Activated T-cell treated with anti-CD3 and anti-CD28 coated beads, Interleukin-2, amount 50 U/mL, for 4 hours (primary cell): Measurements from ENCODE around the gene CD58. TPM values are rescaled to one million over a fixed set of nuclear protein-coding genes. Genes with fewer than 3 reads are reported as not detected.
"Not testable (repeated sequence)": the region's sequence is repeated elsewhere in the genome, so short reads cannot be mapped to it uniquely, and the experiment has no call there.

Experiments used
- ATAC-seq, 2 donors: fragments of 200-7000 bp; cut with Tn5 transposase; one replicate each; pipeline ENCODE4 v1.10.0; 2021
- DNase-seq: peaks from one replicate; pipeline ENCODE4 v3.0.0-alpha.2; 2020
- H3K27me3 Mint-ChIP-seq: one replicate; pipeline ENCODE4 v1.8.0; 2021; ENCODE audit warnings: low read depth, mixed read lengths
- H3K36me3 Mint-ChIP-seq: one replicate; pipeline ENCODE4 v1.8.0; 2022; ENCODE audit warnings: mixed read lengths; ENCODE audit not compliant: insufficient read depth
- H3K4me1 Mint-ChIP-seq: one replicate; pipeline ENCODE4 v1.8.0; 2021; ENCODE audit warnings: low read depth, mixed read lengths
- H3K4me3 Mint-ChIP-seq: one replicate; pipeline ENCODE4 v1.8.0; 2021; ENCODE audit warnings: mild to moderate bottlenecking, moderate library complexity, mixed read lengths
- H3K9me3 Mint-ChIP-seq: one replicate; pipeline ENCODE4 v1.8.0; 2021; ENCODE audit warnings: mixed read lengths
- total RNA-seq, 3 donors: library from RNA; stranded (reverse); gene quantifications; one replicate each; pipeline ENCODE4 v1.2.1, GENCODE V29; 2021

CD58 gene
- total RNA-seq, 3 donors from 2014 or later = 8.6 to 15.0 (median 9.4) TPM

DNA sequence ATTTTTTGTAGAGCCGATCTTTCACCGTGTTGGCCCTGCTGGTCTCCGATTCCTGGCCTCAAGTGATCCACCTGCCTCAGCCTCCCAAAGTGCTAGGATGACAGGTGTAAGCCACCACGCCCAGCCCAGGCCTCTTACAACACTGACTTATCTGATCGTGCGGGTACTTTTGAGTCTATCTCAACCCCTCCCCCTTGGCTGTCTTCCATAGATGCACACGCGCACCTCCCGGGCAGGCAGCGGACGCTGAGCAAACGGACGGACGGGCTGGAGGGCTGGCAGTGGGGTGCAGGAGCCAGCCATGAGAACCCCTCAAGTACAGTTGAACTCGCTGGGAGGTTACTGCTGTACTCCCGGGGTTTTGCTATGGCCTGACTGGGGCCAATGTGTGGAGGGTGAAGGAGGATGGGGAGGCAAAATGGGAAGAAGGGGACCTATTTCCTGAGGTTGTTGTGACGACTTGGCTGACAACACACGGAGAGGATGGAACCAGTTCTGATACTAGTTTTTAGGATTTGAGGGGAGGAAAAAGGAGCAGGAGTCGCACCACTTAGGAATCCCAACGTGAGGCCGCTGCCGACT is 959 bp downstream of the CD58 start:
- Mint-ChIP-seq H3K9me3 (no peaks in the 10 kb centered on the region), H3K4me3 (peak overlapping the region; percentile 91), H3K36me3 (peaks cover 22% of the 10 kb centered on the region), H3K27me3 (no peaks in the 10 kb centered on the region), H3K4me1 (peaks cover 55% of the 10 kb centered on the region)
- DNase-seq = peak; percentile 48
- peak in 1 of 2 donors; percentile 19 for ATAC-seq

GRCh38 chr1:116569381-116569670 is 1.5 kb downstream of the CD58 start:
- no peaks in the 10 kb centered on the region for H3K27me3 Mint-ChIP-seq
- H3K36me3 Mint-ChIP-seq = peaks cover 26% of the 10 kb centered on the region
- H3K4me3 Mint-ChIP-seq = peak overlapping the region; percentile 91
- DNase-seq = no peak
- peaks cover under 1% of the 10 kb centered on the region for H3K9me3 Mint-ChIP-seq
- peaks cover 54% of the 10 kb centered on the region for H3K4me1 Mint-ChIP-seq
- ATAC-seq = no peak

DNA sequence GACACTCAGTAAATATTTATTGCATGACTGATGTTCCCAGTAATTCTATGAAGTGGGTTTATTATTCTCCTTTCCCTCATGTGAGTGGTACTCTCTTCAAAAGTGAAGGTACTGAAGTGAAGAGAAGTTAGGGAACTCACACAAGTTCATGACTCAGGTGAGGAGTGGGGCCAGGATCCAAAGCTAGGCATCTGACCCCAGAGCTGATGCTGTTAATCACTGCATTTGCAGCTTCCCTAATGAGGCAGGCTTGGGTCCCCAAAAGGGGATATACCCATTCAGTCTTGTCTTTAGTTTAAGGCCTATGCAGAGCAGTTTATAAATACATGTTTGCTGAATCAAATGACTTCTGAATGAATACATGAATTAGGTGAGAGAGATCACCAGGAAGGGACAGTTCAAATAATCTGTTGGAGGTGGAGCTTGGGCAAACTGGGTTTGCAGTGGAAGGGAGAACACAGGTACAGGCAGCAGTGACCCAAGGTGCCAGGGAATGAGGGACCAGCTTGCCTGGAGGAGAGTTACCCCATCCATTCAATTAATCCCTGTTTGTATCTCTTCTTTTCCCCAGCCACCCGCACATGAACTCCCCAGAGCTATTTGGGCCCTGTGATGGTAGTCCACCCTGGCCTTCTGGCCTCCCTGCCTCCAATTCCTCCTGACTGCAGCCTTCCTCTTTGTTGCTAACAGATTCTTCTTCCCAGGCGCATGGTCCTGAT is 2.0 kb downstream of the CD58 start:
- H3K4me1 Mint-ChIP-seq = peaks cover 56% of the 10 kb centered on the region
- no peak for DNase-seq

GRCh38 chr1:116567790-116568661 is 2.8 kb downstream of the CD58 start:
- no peaks in the 10 kb centered on the region for H3K27me3 Mint-ChIP-seq
- peaks cover 7% of the 10 kb centered on the region for H3K9me3 Mint-ChIP-seq
- H3K36me3 Mint-ChIP-seq = peaks cover 33% of the 10 kb centered on the region
- peak overlapping the region; percentile 91 for H3K4me3 Mint-ChIP-seq
- DNase-seq (no peak), ATAC-seq (no peak)
- H3K4me1 Mint-ChIP-seq = peaks cover 58% of the 10 kb centered on the region

More for the DNA sequence above, 2.0 kb downstream of the CD58 start:
- H3K4me3 Mint-ChIP-seq = peak overlapping the region; percentile 91
- no peak for ATAC-seq
- H3K36me3 Mint-ChIP-seq = peaks cover 30% of the 10 kb centered on the region
- H3K27me3 Mint-ChIP-seq = no peaks in the 10 kb centered on the region
- H3K9me3 Mint-ChIP-seq = peaks cover 6% of the 10 kb centered on the region

- H3K27me3 Mint-ChIP-seq = no peaks in the 10 kb centered on the region
- no peak overlapping the region for H3K4me3 Mint-ChIP-seq
- peaks cover 14% of the 10 kb centered on the region for H3K9me3 Mint-ChIP-seq
- peaks cover 76% of the 10 kb centered on the region for H3K4me1 Mint-ChIP-seq
- ATAC-seq (no peak), DNase-seq (no peak)
- peaks cover 37% of the 10 kb centered on the region for H3K36me3 Mint-ChIP-seq
Observed at GRCh38 chr1:116565222-116565621, 5.6 kb downstream of the CD58 start.

DNA sequence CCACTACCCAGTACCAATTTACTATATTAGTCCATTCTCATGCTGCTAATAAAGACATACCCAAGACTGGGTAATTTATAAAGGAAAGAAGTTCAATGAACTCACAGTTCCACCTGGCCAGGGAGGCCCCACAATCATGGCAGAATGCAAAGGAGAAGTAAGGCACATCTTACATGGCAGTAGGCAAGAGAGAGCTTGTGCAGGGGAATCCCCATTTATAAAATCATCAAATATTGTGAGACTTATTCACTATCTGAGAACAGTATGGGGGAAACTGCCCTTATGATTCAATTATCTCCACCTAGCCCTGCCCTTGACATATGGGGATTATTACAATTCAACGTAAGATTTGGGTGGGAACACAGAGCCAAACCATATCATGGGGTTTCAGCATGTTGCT is 6.4 kb downstream of the CD58 start:
- H3K27me3 Mint-ChIP-seq = no peaks in the 10 kb centered on the region
- H3K9me3 Mint-ChIP-seq = peaks cover 14% of the 10 kb centered on the region
- DNase-seq (no peak), ATAC-seq (no peak)
- H3K36me3 Mint-ChIP-seq = peaks cover 37% of the 10 kb centered on the region
- no peak overlapping the region for H3K4me3 Mint-ChIP-seq
- peaks cover 74% of the 10 kb centered on the region for H3K4me1 Mint-ChIP-seq

DNA sequence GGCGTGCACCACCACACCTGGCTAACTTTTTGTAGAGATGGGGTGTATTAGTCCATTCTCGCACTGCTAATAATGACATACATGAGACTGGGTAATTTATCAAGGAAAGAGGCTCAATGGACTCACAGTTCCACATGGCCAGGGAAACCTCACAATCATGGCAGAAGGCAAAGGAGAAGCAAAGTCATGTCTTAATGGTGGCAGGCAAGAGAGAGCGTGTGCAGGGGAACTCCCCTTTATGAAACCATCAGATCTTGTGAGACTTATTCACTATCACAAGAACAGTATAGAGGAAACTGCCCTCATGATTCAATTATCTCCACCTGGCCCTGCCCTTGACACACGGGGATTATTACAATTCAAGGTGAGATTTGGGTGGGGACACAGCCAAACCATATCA is 8.4 kb downstream of the CD58 start:
- Mint-ChIP-seq H3K36me3 (peaks cover 27% of the 10 kb centered on the region), H3K4me1 (peaks cover 73% of the 10 kb centered on the region), H3K9me3 (peaks cover 14% of the 10 kb centered on the region)
- ATAC-seq = peak in 1 of 2 donors; percentile 22
- DNase-seq, H3K27me3 Mint-ChIP-seq, H3K4me3 Mint-ChIP-seq: not testable (repeated sequence)

- Mint-ChIP-seq H3K9me3 (peaks cover 14% of the 10 kb centered on the region), H3K4me1 (peaks cover 79% of the 10 kb centered on the region), H3K4me3 (no peak overlapping the region), H3K36me3 (peaks cover 28% of the 10 kb centered on the region), H3K27me3 (no peaks in the 10 kb centered on the region)
- DNase-seq = no peak
- ATAC-seq = no peak
Observed at GRCh38 chr1:116561563-116561962, 9.3 kb downstream of the CD58 start.

DNA sequence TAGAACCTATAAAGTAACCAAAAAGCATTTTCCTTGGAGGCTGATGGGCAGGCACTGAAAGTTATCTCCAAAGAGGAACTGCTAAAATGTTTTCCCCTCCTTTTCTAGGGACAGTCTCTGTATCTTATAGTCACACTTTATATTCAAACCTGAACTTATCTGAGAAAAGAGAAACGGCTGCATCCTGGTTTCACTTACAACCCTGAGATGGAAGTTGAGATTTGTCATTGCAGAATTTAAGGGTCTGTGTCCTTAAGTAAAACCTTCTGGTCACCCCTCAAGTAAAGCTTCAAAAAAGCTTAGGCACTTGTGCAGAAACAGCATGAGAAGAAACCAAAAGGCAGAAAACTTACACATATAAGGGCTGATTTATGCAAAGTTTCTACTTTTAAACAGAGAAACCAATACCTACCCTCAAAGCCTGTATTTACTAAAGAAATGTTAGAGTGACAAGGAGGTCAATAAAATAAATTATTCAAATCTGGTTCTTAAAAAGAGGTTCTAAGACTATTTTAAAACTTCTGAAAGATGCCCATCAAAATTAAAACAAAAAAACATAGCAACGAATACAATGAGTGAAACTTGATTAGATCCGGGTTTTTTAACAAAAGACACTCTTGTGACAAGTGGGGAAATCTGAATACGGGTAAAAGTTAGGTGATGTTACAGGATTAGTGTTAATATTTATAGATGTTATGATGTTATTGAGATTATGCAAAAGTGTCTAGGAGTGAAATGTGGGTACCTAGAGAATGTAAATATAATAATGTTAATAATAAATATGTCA is 9.9 kb downstream of the CD58 start:
- H3K27me3 Mint-ChIP-seq = no peaks in the 10 kb centered on the region
- peaks cover 79% of the 10 kb centered on the region for H3K4me1 Mint-ChIP-seq
- H3K36me3 Mint-ChIP-seq = peaks cover 24% of the 10 kb centered on the region
- H3K4me3 Mint-ChIP-seq = peak overlapping the region; percentile 11
- no peak for DNase-seq
- peaks cover 14% of the 10 kb centered on the region for H3K9me3 Mint-ChIP-seq
- ATAC-seq = no peak

GRCh38 chr1:116559304-116559761 is 11.5 kb downstream of the CD58 start:
- H3K4me1 Mint-ChIP-seq = peaks cover 82% of the 10 kb centered on the region
- no peak overlapping the region for H3K4me3 Mint-ChIP-seq
- peaks cover 17% of the 10 kb centered on the region for H3K36me3 Mint-ChIP-seq
- ATAC-seq = no peak
- peaks cover 13% of the 10 kb centered on the region for H3K9me3 Mint-ChIP-seq
- no peak for DNase-seq
- H3K27me3 Mint-ChIP-seq = no peaks in the 10 kb centered on the region

DNA sequence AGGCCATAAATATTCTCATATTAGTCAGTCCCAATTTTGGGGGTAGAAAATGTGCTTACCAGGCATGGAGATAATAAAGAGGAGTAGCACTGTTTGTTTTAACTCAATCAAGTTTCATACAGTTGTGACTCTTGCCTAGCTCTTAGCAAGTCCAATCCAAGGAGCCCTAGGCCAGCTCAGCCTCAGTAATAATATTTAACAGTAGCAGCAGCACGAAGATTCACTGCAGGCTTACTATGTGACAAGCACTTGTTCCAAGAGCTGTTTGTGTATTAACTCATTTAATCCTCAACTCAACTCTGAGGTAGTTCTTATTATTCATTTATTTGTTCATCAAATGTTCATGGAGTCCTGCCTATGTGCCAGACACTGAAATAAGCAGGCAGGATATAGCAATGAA is 12.3 kb downstream of the CD58 start:
- no peaks in the 10 kb centered on the region for H3K27me3 Mint-ChIP-seq
- peaks cover 14% of the 10 kb centered on the region for H3K36me3 Mint-ChIP-seq
- peaks cover 8% of the 10 kb centered on the region for H3K9me3 Mint-ChIP-seq
- ATAC-seq (no peak), DNase-seq (no peak)
- no peak overlapping the region for H3K4me3 Mint-ChIP-seq
- peaks cover 80% of the 10 kb centered on the region for H3K4me1 Mint-ChIP-seq

DNA sequence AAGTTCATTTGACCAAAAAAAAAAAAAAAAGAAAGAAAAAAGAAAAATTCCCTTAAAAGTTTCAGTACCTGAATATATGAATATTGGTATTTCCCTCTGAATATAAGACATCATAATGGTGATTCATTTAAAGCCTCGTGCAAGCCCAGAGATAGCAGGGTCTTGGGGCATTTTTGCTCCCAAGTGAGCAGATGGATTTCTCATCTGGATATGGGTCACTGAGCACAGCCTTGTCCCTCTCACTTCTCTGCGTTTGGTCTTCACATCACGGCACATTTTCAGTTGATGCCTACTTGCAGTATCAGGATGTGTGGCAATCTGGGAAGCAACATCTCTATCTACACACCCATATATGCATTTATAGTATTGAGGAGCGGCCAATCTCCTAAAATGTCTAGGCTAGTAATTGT is 12.7 kb downstream of the CD58 start:
- Mint-ChIP-seq H3K4me1 (peaks cover 84% of the 10 kb centered on the region), H3K27me3 (no peaks in the 10 kb centered on the region), H3K36me3 (peaks cover 12% of the 10 kb centered on the region), H3K9me3 (peaks cover 8% of the 10 kb centered on the region), H3K4me3 (no peak overlapping the region)
- ATAC-seq (peak in 1 of 2 donors; percentile 33), DNase-seq (no peak)

DNA sequence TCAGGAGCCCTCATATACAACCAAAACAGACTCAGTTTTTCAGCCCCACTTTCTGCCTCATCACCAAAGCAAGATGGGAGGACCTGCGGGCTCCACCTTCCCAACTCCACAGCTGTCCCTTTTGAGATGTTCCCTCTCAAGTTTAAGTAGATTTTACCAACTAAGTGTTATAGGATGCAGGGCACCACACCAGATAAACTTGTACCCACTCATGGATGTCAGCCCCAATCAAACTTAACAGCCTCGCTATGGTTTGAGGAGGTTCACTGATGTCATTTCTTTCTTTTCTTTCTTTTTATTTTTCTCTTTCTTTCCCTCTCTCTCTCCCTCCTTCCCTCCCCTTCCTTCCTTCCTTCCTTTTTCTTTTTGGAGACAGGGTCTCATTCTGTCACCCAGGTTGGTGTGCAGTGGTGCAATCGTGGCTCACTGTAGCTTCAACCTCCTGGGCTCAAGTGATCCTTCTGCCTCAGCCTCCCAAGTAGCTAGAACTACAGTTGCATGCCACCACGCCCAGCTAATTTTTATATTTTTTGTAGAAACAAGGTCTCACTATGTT is 13.4 kb downstream of the CD58 start:
- no peak overlapping the region for H3K4me3 Mint-ChIP-seq
- ATAC-seq (no peak), DNase-seq (no peak)
- H3K27me3 Mint-ChIP-seq = no peaks in the 10 kb centered on the region
- peaks cover 2% of the 10 kb centered on the region for H3K9me3 Mint-ChIP-seq
- peaks cover 8% of the 10 kb centered on the region for H3K36me3 Mint-ChIP-seq
- peaks cover 83% of the 10 kb centered on the region for H3K4me1 Mint-ChIP-seq
